ENCODE data around the gene XYLT1. TPM values are rescaled to one million over a fixed set of nuclear protein-coding genes. Genes with fewer than 3 reads are reported as not detected.

The XYLT1 gene
- total RNA-seq, 6 experiments from 2014 or later: 22.0 to 51.1 (median 27.5) TPM

GRCh38 chr16:17229766-17230165, 241.0 kb downstream of the XYLT1 start:
- H3K4me3 Mint-ChIP-seq: no peak overlapping the region
- no peak for DNase-seq
- H3K27ac Mint-ChIP-seq: no peak overlapping the region
- peaks cover 19% of the 10 kb centered on the region for H3K36me3 Mint-ChIP-seq (ENCODE audit: low read depth)
- no peak for TF ChIP-seq CTCF (IDR thresholded peaks at IDR 0.05)
- no peaks in the 10 kb centered on the region for H3K9me3 Mint-ChIP-seq
- H3K27me3 Mint-ChIP-seq (ENCODE audit: insufficient read depth): peaks cover 2% of the 10 kb centered on the region; the same call in 1 of the 2 replicates
- peaks cover 32% of the 10 kb centered on the region for H3K4me1 Mint-ChIP-seq (ENCODE audit: low read depth)

GRCh38 chr16:17229131-17229530, 241.6 kb downstream of the XYLT1 start:
- TF ChIP-seq CTCF (IDR thresholded peaks at IDR 0.05): no peak
- Mint-ChIP-seq H3K27me3 (ENCODE audit: insufficient read depth) (peaks cover 2% of the 10 kb centered on the region; the same call in 1 of the 2 replicates), H3K36me3 (ENCODE audit: low read depth) (peaks cover 19% of the 10 kb centered on the region), H3K4me1 (ENCODE audit: low read depth) (peaks cover 36% of the 10 kb centered on the region), H3K4me3 (no peak overlapping the region), H3K9me3 (no peaks in the 10 kb centered on the region), H3K27ac (no peak overlapping the region)
- DNase-seq: no peak

GRCh38 chr16:17228708-17229055, 242.1 kb downstream of the XYLT1 start:
- DNase-seq: no peak
- no peaks in the 10 kb centered on the region for H3K9me3 Mint-ChIP-seq
- H3K27me3 Mint-ChIP-seq (ENCODE audit: insufficient read depth): peaks cover 2% of the 10 kb centered on the region; the same call in 1 of the 2 replicates
- no peak overlapping the region for H3K27ac Mint-ChIP-seq
- H3K4me1 Mint-ChIP-seq (ENCODE audit: low read depth): peaks cover 36% of the 10 kb centered on the region
- H3K4me3 Mint-ChIP-seq: no peak overlapping the region
- peaks cover 19% of the 10 kb centered on the region for H3K36me3 Mint-ChIP-seq (ENCODE audit: low read depth)
- TF ChIP-seq CTCF (IDR thresholded peaks at IDR 0.05): no peak

- no peaks in the 10 kb centered on the region for H3K9me3 Mint-ChIP-seq
- H3K36me3 Mint-ChIP-seq (ENCODE audit: low read depth): peaks cover 19% of the 10 kb centered on the region
- TF ChIP-seq CTCF (IDR thresholded peaks at IDR 0.05): no peak
- H3K27me3 Mint-ChIP-seq (ENCODE audit: insufficient read depth): peaks cover 2% of the 10 kb centered on the region; the same call in 1 of the 2 replicates
- H3K27ac Mint-ChIP-seq: no peak overlapping the region
- no peak overlapping the region for H3K4me3 Mint-ChIP-seq
- no peak for DNase-seq
- peaks cover 36% of the 10 kb centered on the region for H3K4me1 Mint-ChIP-seq (ENCODE audit: low read depth)
Measured at GRCh38 chr16:17228048-17228707, 242.6 kb downstream of the XYLT1 start.

GRCh38 chr16:17227278-17227677, 243.5 kb downstream of the XYLT1 start:
- DNase-seq: no peak
- H3K36me3 Mint-ChIP-seq (ENCODE audit: low read depth): peaks cover 13% of the 10 kb centered on the region
- peaks cover 36% of the 10 kb centered on the region for H3K4me1 Mint-ChIP-seq (ENCODE audit: low read depth)
- H3K27me3 Mint-ChIP-seq (ENCODE audit: insufficient read depth): no peaks in the 10 kb centered on the region; the same call in 1 of the 2 replicates
- no peak for TF ChIP-seq CTCF (IDR thresholded peaks at IDR 0.05)
- no peaks in the 10 kb centered on the region for H3K9me3 Mint-ChIP-seq
- H3K27ac Mint-ChIP-seq: no peak overlapping the region
- H3K4me3 Mint-ChIP-seq: no peak overlapping the region

Data from HFFc6 (cell line).